ENCODE results near the gene ADAM12. TPM values are rescaled to one million over a fixed set of nuclear protein-coding genes. Genes with fewer than 3 reads are reported as not detected.

The ADAM12 gene
- total RNA-seq, 1 experiment from 2014 or later, result not detected

DNA sequence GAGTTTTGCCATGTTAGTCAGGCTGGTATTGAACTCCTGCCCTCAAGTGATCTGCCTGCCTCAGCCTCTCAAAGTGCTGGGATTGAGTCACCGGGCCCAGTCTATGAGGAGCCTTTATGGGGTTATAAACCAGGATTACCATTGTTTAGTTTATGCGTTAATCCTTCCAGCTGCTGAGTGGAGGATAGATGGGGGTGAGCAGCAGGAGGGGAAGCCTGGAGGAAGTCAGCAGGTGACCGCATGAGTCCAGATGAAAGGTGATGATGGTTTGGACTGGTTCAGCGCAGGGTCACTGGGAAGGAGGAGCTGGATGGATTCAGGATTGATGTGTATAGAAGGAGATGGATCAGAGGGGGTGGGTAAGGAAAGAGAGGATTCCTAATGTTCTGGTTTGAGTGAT is 197.1 kb downstream of the ADAM12 start:
- Histone ChIP-seq H3K4me1 (ENCODE audit: control insufficient read depth in 1 of 2, insufficient read depth in 2 of 2, low read length in 2 of 2) (no peaks in the 10 kb centered on the region), H3K9me2 (ENCODE audit: insufficient read depth) (no peaks in the 10 kb centered on the region), H3K27ac (ENCODE audit: low read depth, low read length) (no peak overlapping the region), H4K20me1 (ENCODE audit: insufficient read depth) (no peaks in the 10 kb centered on the region), H3K4me2 (ENCODE audit: low read length) (no peak overlapping the region), H3K79me2 (ENCODE audit: insufficient read depth, low read length) (no peaks in the 10 kb centered on the region), H2AFZ (ENCODE audit: low read depth, low read length, poor library complexity, severe bottlenecking) (no peak overlapping the region), H3K4me3 (replicated peaks in 1 of 2; ENCODE audit: low read depth in 1 of 2, low read length in 2 of 2) (no peak overlapping the region), H3K9me3 (ENCODE audit: control insufficient read depth in 1 of 2, insufficient read depth in 1 of 2, low read depth in 1 of 2, low read length in 2 of 2) (no peaks in the 10 kb centered on the region), H3K9ac (ENCODE audit: low read length) (no peak overlapping the region), H3K27me3 (ENCODE audit: insufficient read depth, low read length) (peaks cover 33% of the 10 kb centered on the region), H3K36me3 (ENCODE audit: control insufficient read depth in 1 of 2, insufficient read depth in 2 of 2, low read length in 2 of 2) (no peaks in the 10 kb centered on the region)
- ChIA-PET CTCF (no interaction called here), POLR2A (no interaction called here), RAD21 (ENCODE audit: low non-redundant PET in 1 of 2, low total read pairs in 2 of 2, uncharacterized antibody in 2 of 2, unreplicated experiment in 2 of 2) (no interaction called here)
- DNase-seq (ENCODE audit: low read depth, low spot score) (no peak), ATAC-seq (no peak)
- TF ChIP-seq, protein P1, sequence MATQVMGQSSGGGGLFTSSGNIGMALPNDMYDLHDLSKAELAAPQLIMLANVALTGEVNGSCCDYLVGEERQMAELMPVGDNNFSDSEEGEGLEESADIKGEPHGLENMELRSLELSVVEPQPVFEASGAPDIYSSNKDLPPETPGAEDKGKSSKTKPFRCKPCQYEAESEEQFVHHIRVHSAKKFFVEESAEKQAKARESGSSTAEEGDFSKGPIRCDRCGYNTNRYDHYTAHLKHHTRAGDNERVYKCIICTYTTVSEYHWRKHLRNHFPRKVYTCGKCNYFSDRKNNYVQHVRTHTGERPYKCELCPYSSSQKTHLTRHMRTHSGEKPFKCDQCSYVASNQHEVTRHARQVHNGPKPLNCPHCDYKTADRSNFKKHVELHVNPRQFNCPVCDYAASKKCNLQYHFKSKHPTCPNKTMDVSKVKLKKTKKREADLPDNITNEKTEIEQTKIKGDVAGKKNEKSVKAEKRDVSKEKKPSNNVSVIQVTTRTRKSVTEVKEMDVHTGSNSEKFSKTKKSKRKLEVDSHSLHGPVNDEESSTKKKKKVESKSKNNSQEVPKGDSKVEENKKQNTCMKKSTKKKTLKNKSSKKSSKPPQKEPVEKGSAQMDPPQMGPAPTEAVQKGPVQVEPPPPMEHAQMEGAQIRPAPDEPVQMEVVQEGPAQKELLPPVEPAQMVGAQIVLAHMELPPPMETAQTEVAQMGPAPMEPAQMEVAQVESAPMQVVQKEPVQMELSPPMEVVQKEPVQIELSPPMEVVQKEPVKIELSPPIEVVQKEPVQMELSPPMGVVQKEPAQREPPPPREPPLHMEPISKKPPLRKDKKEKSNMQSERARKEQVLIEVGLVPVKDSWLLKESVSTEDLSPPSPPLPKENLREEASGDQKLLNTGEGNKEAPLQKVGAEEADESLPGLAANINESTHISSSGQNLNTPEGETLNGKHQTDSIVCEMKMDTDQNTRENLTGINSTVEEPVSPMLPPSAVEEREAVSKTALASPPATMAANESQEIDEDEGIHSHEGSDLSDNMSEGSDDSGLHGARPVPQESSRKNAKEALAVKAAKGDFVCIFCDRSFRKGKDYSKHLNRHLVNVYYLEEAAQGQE (IDR thresholded peaks at IDR 0.05; ENCODE audit: low read depth), result no peak
- no peak for TF ChIP-seq FOSL1 (IDR thresholded peaks at IDR 0.05; ENCODE audit: low read depth)
- TF ChIP-seq EZH2 (IDR thresholded peaks at IDR 0.05), result no peak
- no peak for TF ChIP-seq SP1 (IDR thresholded peaks at IDR 0.05; ENCODE audit: low read depth)
- TF ChIP-seq POLR2AphosphoS5 (IDR thresholded peaks at IDR 0.05; ENCODE audit: low read depth, low read length), result no peak
- TF ChIP-seq, protein P2, sequence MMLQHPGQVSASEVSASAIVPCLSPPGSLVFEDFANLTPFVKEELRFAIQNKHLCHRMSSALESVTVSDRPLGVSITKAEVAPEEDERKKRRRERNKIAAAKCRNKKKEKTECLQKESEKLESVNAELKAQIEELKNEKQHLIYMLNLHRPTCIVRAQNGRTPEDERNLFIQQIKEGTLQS (IDR thresholded peaks at IDR 0.05), result no peak
- no peak for TF ChIP-seq TCF7L2 (IDR thresholded peaks at IDR 0.05; ENCODE audit: borderline replicate concordance, extremely low read depth, insufficient read depth, insufficient read length)
- TF ChIP-seq CBX3 (IDR thresholded peaks at IDR 0.05; ENCODE audit: low read depth), result no peak
- TF ChIP-seq SIN3A (IDR thresholded peaks at IDR 0.05; ENCODE audit: low read depth), result no peak
- TF ChIP-seq, protein P3, sequence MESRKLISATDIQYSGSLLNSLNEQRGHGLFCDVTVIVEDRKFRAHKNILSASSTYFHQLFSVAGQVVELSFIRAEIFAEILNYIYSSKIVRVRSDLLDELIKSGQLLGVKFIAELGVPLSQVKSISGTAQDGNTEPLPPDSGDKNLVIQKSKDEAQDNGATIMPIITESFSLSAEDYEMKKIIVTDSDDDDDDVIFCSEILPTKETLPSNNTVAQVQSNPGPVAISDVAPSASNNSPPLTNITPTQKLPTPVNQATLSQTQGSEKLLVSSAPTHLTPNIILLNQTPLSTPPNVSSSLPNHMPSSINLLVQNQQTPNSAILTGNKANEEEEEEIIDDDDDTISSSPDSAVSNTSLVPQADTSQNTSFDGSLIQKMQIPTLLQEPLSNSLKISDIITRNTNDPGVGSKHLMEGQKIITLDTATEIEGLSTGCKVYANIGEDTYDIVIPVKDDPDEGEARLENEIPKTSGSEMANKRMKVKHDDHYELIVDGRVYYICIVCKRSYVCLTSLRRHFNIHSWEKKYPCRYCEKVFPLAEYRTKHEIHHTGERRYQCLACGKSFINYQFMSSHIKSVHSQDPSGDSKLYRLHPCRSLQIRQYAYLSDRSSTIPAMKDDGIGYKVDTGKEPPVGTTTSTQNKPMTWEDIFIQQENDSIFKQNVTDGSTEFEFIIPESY (IDR thresholded peaks at IDR 0.05; ENCODE audit: extremely low read depth, insufficient replicate concordance, low read length), result no peak
- no peak for TF ChIP-seq JUND (IDR thresholded peaks at IDR 0.05)
- TF ChIP-seq ZNF274 (IDR thresholded peaks at IDR 0.05; ENCODE audit: low read depth, low read length), result no peak
- BruUV-seq (replicated peaks), result no TSS peak
- intact Hi-C loops (cut with micrococcal nuclease), result no loop called here
